GM12801 (cell line): ENCODE data around the gene CATSPERD.

Source experiments
- CTCF ChIP-seq: IDR thresholded peaks from one replicate; pipeline ENCODE4 v1.5.1; 2011; ENCODE audit warnings: control low read depth; ENCODE audit not compliant: insufficient read length; ENCODE audit errors: extremely low read depth

CATSPERD gene

GRCh38 chr19:5820785-5821184, 100.3 kb downstream of the CATSPERD start:
- TF ChIP-seq CTCF: no peak

GRCh38 chr19:5821521-5822180, 101.2 kb downstream of the CATSPERD start:
- TF ChIP-seq CTCF: no peak

- no peak for TF ChIP-seq CTCF
Observed at GRCh38 chr19:5822181-5822844, 101.9 kb downstream of the CATSPERD start.

- TF ChIP-seq CTCF: no peak
Observed at GRCh38 chr19:5823579-5824281, 103.3 kb downstream of the CATSPERD start.

- no peak for TF ChIP-seq CTCF
Observed at GRCh38 chr19:5824751-5825150, 104.3 kb downstream of the CATSPERD start.

GRCh38 chr19:5825178-5825577, 104.7 kb downstream of the CATSPERD start:
- TF ChIP-seq CTCF: no peak

GRCh38 chr19:5826531-5827341, 106.3 kb downstream of the CATSPERD start:
- no peak for TF ChIP-seq CTCF
